ENCODE data around the gene COA1.
"Not testable (repeated sequence)": the region's sequence is repeated elsewhere in the genome, so short reads cannot be mapped to it uniquely, and the experiment has no call there.

COA1 gene

GRCh38 chr7:43650457-43651052 lies 78.8 kb downstream of the COA1 start:
- peak in 2 of 6 experiments; percentile 31 to 55 for DNase-seq

GRCh38 chr7:43649755-43650274 lies 79.5 kb downstream of the COA1 start:
- peak; percentile 34 to 88 (median 70) for DNase-seq

- DNase-seq = peak; percentile 49 to 87 (median 69)
Observed at GRCh38 chr7:43648473-43649406, 80.6 kb downstream of the COA1 start.

- DNase-seq = peak in 2 of 6 experiments; percentile 20 to 25
Observed at GRCh38 chr7:43647673-43648472, 81.5 kb downstream of the COA1 start.

GRCh38 chr7:43647339-43647672 lies 82.0 kb downstream of the COA1 start:
- DNase-seq = no peak

- DNase-seq = no peak
Observed at GRCh38 chr7:43646603-43647338, 82.6 kb downstream of the COA1 start.

- no peak for DNase-seq
Observed at GRCh38 chr7:43645699-43646226, 83.6 kb downstream of the COA1 start.

- DNase-seq = no peak
Observed at GRCh38 chr7:43643846-43644245, 85.5 kb downstream of the COA1 start.

GRCh38 chr7:43642897-43643630 lies 86.3 kb downstream of the COA1 start:
- no peak for DNase-seq

- DNase-seq = no peak
Observed at GRCh38 chr7:43640679-43641078, 88.6 kb downstream of the COA1 start.

- no peak for DNase-seq
Observed at GRCh38 chr7:43639858-43640491, 89.3 kb downstream of the COA1 start.

- DNase-seq = peak in 3 of 6 experiments; percentile 20 to 35 (median 24)
Observed at GRCh38 chr7:43637114-43637806, 92.1 kb downstream of the COA1 start.

- DNase-seq = no peak
Observed at GRCh38 chr7:43636093-43636492, 93.2 kb downstream of the COA1 start.

- no peak for DNase-seq
Observed at GRCh38 chr7:43634384-43634783, 94.9 kb downstream of the COA1 start.

- no peak for DNase-seq
Observed at GRCh38 chr7:43632746-43633145, 96.6 kb downstream of the COA1 start.

- peak in 1 of 6 experiments; percentile 20 for DNase-seq
Observed at GRCh38 chr7:43631559-43631958, 97.8 kb downstream of the COA1 start.

GRCh38 chr7:43630482-43630881 lies 98.8 kb downstream of the COA1 start:
- no peak for DNase-seq

GRCh38 chr7:43629857-43630256 lies 99.5 kb downstream of the COA1 start:
- no peak for DNase-seq

GRCh38 chr7:43628431-43628830 lies 100.9 kb downstream of the COA1 start:
- DNase-seq = no peak

- not testable (repeated sequence) for DNase-seq
Observed at GRCh38 chr7:43627798-43628197, 101.5 kb downstream of the COA1 start.

All from stimulated activated naive CD4-positive, alpha-beta T cell (primary cell).